Psoas muscle (tissue), 8 donors: ENCODE measurements around the gene GKAP1. TPM values are rescaled to one million over a fixed set of nuclear protein-coding genes. Genes with fewer than 3 reads are reported as not detected.
A peak's percentile ranks its signal among the peaks of the same experiment; 100 is the strongest.

Source experiments
- ATAC-seq, 4 donors: fragments of 200-7000 bp; cut with Tn5 transposase; one replicate each; pipeline ENCODE4 v1.9.1; 2020; ENCODE audit warnings: moderate library complexity in 3 of 4, mild to moderate bottlenecking in 2 of 4
- DNase-seq, 2 donors: peaks; one replicate each; pipeline ENCODE4 v3.0.0-alpha.2; 2020
- H3K27ac ChIP-seq: fragments of 200-600 bp; one replicate; pipeline ENCODE4 v1.8.0; 2022
- H3K27me3 ChIP-seq, 3 donors: fragments of 200-600 bp in 1 of 3; one replicate each; pipeline versions ENCODE4 v1.6.1 to v1.8.0; 2013 to 2022; ENCODE audit warnings: low read length in 2 of 3, mild to moderate bottlenecking in 2 of 3, moderate library complexity in 1 of 3; ENCODE audit not compliant: insufficient read depth in 3 of 3
- H3K36me3 ChIP-seq, 2 donors: fragments of 200-600 bp in 1 of 2; one replicate each; pipeline versions ENCODE4 v1.6.1 to v1.8.0; 2013 to 2022; ENCODE audit warnings: low read depth in 1 of 2, mild to moderate bottlenecking in 1 of 2, moderate library complexity in 1 of 2; ENCODE audit not compliant: insufficient read depth in 1 of 2
- H3K4me1 ChIP-seq: fragments of 200-600 bp; one replicate; pipeline ENCODE4 v1.8.0; 2022
- H3K4me3 ChIP-seq: fragments of 200-600 bp; one replicate; pipeline ENCODE4 v1.8.0; 2022; ENCODE audit warnings: mild to moderate bottlenecking
- H3K9me3 ChIP-seq: fragments of 200-600 bp; one replicate; pipeline ENCODE4 v1.8.0; 2022
- CTCF ChIP-seq: fragments of 200-600 bp; IDR thresholded peaks from one replicate; pipeline ENCODE4 v1.8.0; 2022; ENCODE audit warnings: antibody characterized with exemption
- WGBS, 3 donors: extraction: QIAGEN DNeasy Blood & Tissue Kit; methylation state at CpG; one replicate each; pipeline versions ENCODE4 v1.1.6 to v1.1.7; 2013; 5-methylcytosine and 5-hydroxymethylcytosine counted together
- intact Hi-C, 2 donors: fragments of 100-400 bp; cut with DNase I; formaldehyde crosslinking; loops; one replicate each; pipeline versions ENCODE4 v1.11.0 to v1.14.2; 2022
- polyA plus RNA-seq, 3 donors: library from polyadenylated mRNA; stranded (reverse); fragments of 200-250 nt; gene quantifications; one replicate each; pipeline ENCODE4 v1.2.3, GENCODE V29; 2013
- total RNA-seq, 4 donors: library from RNA; stranded (reverse); fragmentation: NEBNext Ultra II Directional in 2 of 4; extraction: Animal tissue kit (Norgen Biotek cat#: 25700) in 2 of 4; gene quantifications; one replicate each; pipeline versions ENCODE4 v1.2.1 to v1.2.4, GENCODE V29; 2021 to 2023
- donor health status: healthy with polysubstance abuse.
- donor health status: DM: no; HTN: no; CAD: no; lungs with moderate emphysema.
- donor health status: Bipolar disorder and iron deficiency.
- donor health status: healthy.
- donor health status: DM: yes; HTN: yes; CAD: no.
- donor health status: DM: no; HTN: no; CAD: no.
- donor health status: DM: no; HTN: no; CAD: no.
- donor health status: DM: yes; HTN: yes; CAD: no.

Gene GKAP1
- total and polyA plus RNA-seq, 7 donors, result 13.4 to 89.1 (median 38.3) TPM

GRCh38 chr9:83698976-83699585, 118.5 kb downstream of the GKAP1 start:
- intact Hi-C loops, result no loop called here
- TF ChIP-seq CTCF, result no peak
- H3K27me3 ChIP-seq, result no peaks in the 10 kb centered on the region
- ATAC-seq, result peak in 1 of 4 donors; percentile 16
- H3K27ac ChIP-seq, result no peak overlapping the region
- H3K36me3 ChIP-seq, result peaks cover 0 to 3% of the 10 kb centered on the region in 2 donors
- peak overlapping the region; percentile 39 for H3K4me3 ChIP-seq
- H3K4me1 ChIP-seq, result peaks cover 69% of the 10 kb centered on the region
- DNase-seq, result no peak
- H3K9me3 ChIP-seq, result no peaks in the 10 kb centered on the region
- WGBS, 3 donors, result 66 to 80% (median 71%) methylated on average over 4 of the region's 4 CpGs

GRCh38 chr9:83691492-83691891, 126.1 kb downstream of the GKAP1 start:
- DNase-seq (no peak), ATAC-seq (peak in 2 of 4 donors; percentile 10 to 51)
- H3K27me3 ChIP-seq, result no peaks in the 10 kb centered on the region
- no peak overlapping the region for H3K27ac ChIP-seq
- no peak for TF ChIP-seq CTCF
- intact Hi-C loops, result no loop called here
- H3K36me3 ChIP-seq, result no peaks in the 10 kb centered on the region
- H3K9me3 ChIP-seq, result no peaks in the 10 kb centered on the region
- WGBS, 3 donors, result 62 to 92% (median 71%) methylated on average over 3 of the region's 3 CpGs
- peak overlapping the region; percentile 1 for H3K4me3 ChIP-seq
- peaks cover 52% of the 10 kb centered on the region for H3K4me1 ChIP-seq

Other genes with a start within 250 kb of the GKAP1 start
- 1 to 10 TPM; 1.0 to 1.8 (median 1.2) TPM for gene IDNK, start 194.6 kb downstream of the GKAP1 start, total RNA-seq
- gene IDNK, start 194.6 kb downstream of the GKAP1 start, polyA plus RNA-seq, result 1 to 10 TPM in 1 of 3 donors, under 1 TPM in 2; 0.38 to 1.0 (median 0.83) TPM
- 100 to 1,000 TPM; 105 to 212 (median 156) TPM for gene UBQLN1, start 109.8 kb downstream of the GKAP1 start, total RNA-seq
- gene UBQLN1, start 109.8 kb downstream of the GKAP1 start, polyA plus RNA-seq, result 100 to 1,000 TPM in 2 of 3 donors, 10 to 100 TPM in 1; 89.3 to 237 (median 129) TPM
- 1 to 10 TPM; 1.8 to 3.8 (median 2.7) TPM for gene KIF27, start 103.7 kb upstream of the GKAP1 start, total RNA-seq
- 1 to 10 TPM in 2 of 3 donors, under 1 TPM in 1; 0.73 to 1.4 (median 1.0) TPM for gene KIF27, start 103.7 kb upstream of the GKAP1 start, polyA plus RNA-seq
- 100 to 1,000 TPM; 253 to 369 (median 344) TPM for gene HNRNPK, start 162.4 kb upstream of the GKAP1 start, total RNA-seq
- gene HNRNPK, start 162.4 kb upstream of the GKAP1 start, polyA plus RNA-seq, result 100 to 1,000 TPM; 241 to 337 (median 327) TPM
- gene RMI1, start 163.0 kb upstream of the GKAP1 start, total RNA-seq, result 1 to 10 TPM; 3.9 to 4.5 (median 4.1) TPM
- 10 to 100 TPM in 1 of 3 donors, 1 to 10 TPM in 2; 2.4 to 15.1 (median 2.8) TPM for gene RMI1, start 163.0 kb upstream of the GKAP1 start, polyA plus RNA-seq